Sigmoid colon (tissue), 4 donors: ENCODE results near the gene ANKEF1.

ENCODE experiments used
- POLR2A ChIP-seq, 2 donors: fragments of 450-650 bp; IDR thresholded peaks; one replicate each; pipeline ENCODE4 v1.6.1; 2016; ENCODE audit warnings: antibody characterized with exemption in 2 of 2, mild to moderate bottlenecking in 2 of 2, moderate library complexity in 2 of 2
- POLR2AphosphoS5 ChIP-seq, 4 donors: sonication (generic); formaldehyde crosslinking; IDR thresholded peaks; one replicate each; pipeline ENCODE4 v1.6.1; 2017; ENCODE audit warnings: antibody characterized with exemption in 4 of 4

DNA sequence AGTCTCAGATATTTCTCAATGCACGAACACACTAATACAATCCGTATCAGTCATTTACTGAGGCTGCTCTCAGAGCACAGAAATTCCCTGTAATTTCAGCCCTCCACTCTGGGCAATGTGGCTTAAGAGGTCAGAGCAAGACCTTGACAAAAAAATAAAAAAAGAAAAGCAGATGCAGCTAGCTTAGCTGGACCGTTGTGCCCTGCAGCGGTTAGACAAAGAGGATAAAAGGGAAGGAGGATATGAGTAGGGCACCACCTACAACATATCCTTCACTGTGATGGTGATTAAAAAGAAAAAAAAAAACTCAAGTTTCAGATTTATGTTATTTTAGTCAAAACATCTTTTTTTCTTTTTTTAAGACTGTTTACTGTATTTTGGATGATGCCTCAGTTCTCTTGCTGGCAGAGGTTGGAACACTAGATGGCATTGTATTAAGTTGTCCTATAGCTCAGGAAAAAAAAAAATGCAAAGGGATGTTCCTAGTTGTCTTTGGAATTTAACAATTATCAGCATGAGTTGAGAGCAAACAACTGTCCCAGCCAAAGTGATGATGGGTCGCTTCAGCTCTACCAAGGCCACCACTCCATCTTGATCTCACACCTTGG lies 59.9 kb downstream of the ANKEF1 start:
- no peak for TF ChIP-seq POLR2A (IDR thresholded peaks at IDR 0.05)
- no peak for TF ChIP-seq POLR2AphosphoS5 (IDR thresholded peaks at IDR 0.05)
